ENCODE results near the gene ZNF441. TPM values are rescaled to one million over a fixed set of nuclear protein-coding genes. Genes with fewer than 3 reads are reported as not detected.

Gene ZNF441
- total and polyA plus RNA-seq, 2 of the 13 experiments (the other 11 are each of a cell fraction or from before 2014, with no cell fraction given) = 2.8 to 10.0 TPM

- peak; percentile 63 for TF ChIP-seq XRCC5 (optimal IDR thresholded peaks at IDR 0.05; ENCODE audit: low read length)
- TF ChIP-seq REST (IDR thresholded peaks at IDR 0.05; ENCODE audit: borderline replicate concordance in 1 of 2, low read depth in 1 of 2, low read length in 2 of 2) = peak in 1 of 2 experiments; percentile 31; a peak in 1 of 4 replicates
- TF ChIP-seq ZNF225 (CRISPR knock-in tag; IDR thresholded peaks at IDR 0.05) = 0 out of 2 replicates have a peak, but pooled peaks have one; percentile 29
- TF ChIP-seq MXD3 (CRISPR knock-in tag; IDR thresholded peaks at IDR 0.05) = peak; percentile 50; the same call in 1 of the 2 replicates
- TF ChIP-seq ZFP37 (CRISPR knock-in tag; IDR thresholded peaks at IDR 0.05; ENCODE audit: borderline replicate concordance) = no peak
- no peak for TF ChIP-seq ZNF282 (IDR thresholded peaks at IDR 0.05; ENCODE audit: partially characterized antibody)
- TF ChIP-seq ZFP1 (CRISPR knock-in tag; IDR thresholded peaks at IDR 0.05) = no peak
- no peak for TF ChIP-seq KAT8 (CRISPR knock-in tag; IDR thresholded peaks at IDR 0.05)
- peak; percentile 78; the same call in 1 of the 2 replicates for TF ChIP-seq ZNF510 (CRISPR knock-in tag; IDR thresholded peaks at IDR 0.05; ENCODE audit: low read depth)
- TF ChIP-seq ZZZ3 (CRISPR knock-in tag; IDR thresholded peaks at IDR 0.05; ENCODE audit: borderline replicate concordance) = no peak
- TF ChIP-seq TCF7L2 (IDR thresholded peaks at IDR 0.05; ENCODE audit: low read depth, low read length) = no peak
- no peak for TF ChIP-seq ZBTB14 (CRISPR knock-in tag; IDR thresholded peaks at IDR 0.05)
- no peak for TF ChIP-seq PHB2 (IDR thresholded peaks at IDR 0.05; ENCODE audit: partially characterized antibody)
- no peak for TF ChIP-seq MIER2 (CRISPR knock-in tag; IDR thresholded peaks at IDR 0.05)
- no peak for TF ChIP-seq RORA (CRISPR knock-in tag; IDR thresholded peaks at IDR 0.05)
- no peak for TF ChIP-seq NCOA5 (CRISPR knock-in tag; IDR thresholded peaks at IDR 0.05)
- no peak for TF ChIP-seq HDAC2 (CRISPR knock-in tag; IDR thresholded peaks at IDR 0.05)
- peak; percentile 41; the same call in 1 of the 2 replicates for TF ChIP-seq ZNF292 (CRISPR knock-in tag; IDR thresholded peaks at IDR 0.05; ENCODE audit: borderline replicate concordance, low read depth)
- no peak for TF ChIP-seq AGO1 (IDR thresholded peaks at IDR 0.05; ENCODE audit: low read depth, low read length, poor library complexity, severe bottlenecking)
- no peak for TF ChIP-seq RFX3 (CRISPR knock-in tag; IDR thresholded peaks at IDR 0.05)
- no peak for TF ChIP-seq WIZ (CRISPR knock-in tag; IDR thresholded peaks at IDR 0.05)
- no peak for TF ChIP-seq ZNF33A (CRISPR knock-in tag; IDR thresholded peaks at IDR 0.05; ENCODE audit: borderline replicate concordance)
- no peak for TF ChIP-seq ZNF780A (CRISPR knock-in tag; IDR thresholded peaks at IDR 0.05)
- no peak for TF ChIP-seq PAF1 (CRISPR knock-in tag; IDR thresholded peaks at IDR 0.05)
- TF ChIP-seq ATRX (CRISPR knock-in tag; IDR thresholded peaks at IDR 0.05; ENCODE audit: borderline replicate concordance) = no peak
- TF ChIP-seq FOXJ3 (CRISPR knock-in tag; IDR thresholded peaks at IDR 0.05; ENCODE audit: borderline replicate concordance) = peak; percentile 33; the same call in 1 of the 2 replicates
These were observed 31.9 kb downstream of the ZNF441 start, which contains the start of gene ZNF491 (continued) for GRCh38 chr19:11798391-11799330.

All from HepG2 (cell line).